Measurements from ENCODE around the gene PCSK1N.

Gene PCSK1N

DNA sequence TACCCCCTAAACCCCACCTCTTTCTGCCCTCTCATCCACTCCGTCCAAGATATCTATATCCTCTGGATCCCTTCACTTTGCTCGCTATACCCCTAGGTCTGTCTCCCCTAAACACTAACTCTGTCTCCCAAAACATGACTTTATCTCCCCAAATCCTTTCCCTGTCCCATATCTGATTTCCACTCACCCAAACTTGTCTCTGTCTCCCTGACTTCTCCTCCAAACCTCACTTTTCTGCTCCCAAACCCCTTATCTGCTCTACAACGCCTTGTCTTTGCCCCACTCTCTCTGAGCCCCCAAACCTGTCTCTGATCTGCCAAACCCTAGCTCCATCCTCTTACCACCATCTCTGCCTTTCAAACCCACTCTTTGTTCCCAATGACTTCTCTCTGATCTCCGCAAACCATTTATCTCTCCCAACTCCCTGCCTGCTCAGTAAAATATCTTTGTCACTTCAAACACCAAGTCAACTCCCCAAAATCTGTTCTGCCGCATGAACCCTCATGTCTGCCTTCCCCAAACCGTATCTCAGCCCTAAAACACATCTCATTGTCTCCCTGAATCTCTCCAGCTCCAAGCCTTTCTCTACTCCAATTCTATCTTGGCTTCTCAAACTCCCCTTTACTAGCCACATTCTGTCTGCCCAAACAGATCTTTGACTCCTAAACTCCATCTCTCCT lies 48.4 kb downstream of the PCSK1N start:
- TF ChIP-seq SNAI2 (CRISPR knock-in tag; IDR thresholded peaks at IDR 0.05) (no peak), ZNF8 (CRISPR knock-in tag; IDR thresholded peaks at IDR 0.05) (no peak), ZFP3 (CRISPR knock-in tag; IDR thresholded peaks at IDR 0.05) (no peak), ZNF70 (CRISPR knock-in tag; IDR thresholded peaks at IDR 0.05) (no peak), ISL1 (CRISPR knock-in tag; IDR thresholded peaks at IDR 0.05) (no peak), CSDC2 (CRISPR knock-in tag; IDR thresholded peaks at IDR 0.05) (no peak), ZFP30 (CRISPR knock-in tag; IDR thresholded peaks at IDR 0.05) (no peak), PPARA (CRISPR knock-in tag; IDR thresholded peaks at IDR 0.05; ENCODE audit: borderline replicate concordance) (no peak), BACH2 (CRISPR knock-in tag; IDR thresholded peaks at IDR 0.05; ENCODE audit: borderline replicate concordance) (no peak), ZC3H10 (CRISPR knock-in tag; IDR thresholded peaks at IDR 0.05) (no peak), ZNF565 (CRISPR knock-in tag; conservative IDR thresholded peaks at IDR 0.05; ENCODE audit: low read depth) (no peak), OSR1 (CRISPR knock-in tag; IDR thresholded peaks at IDR 0.05) (no peak), TCF4 (CRISPR knock-in tag; IDR thresholded peaks at IDR 0.05; ENCODE audit: borderline replicate concordance) (no peak), ARNTL (CRISPR knock-in tag; IDR thresholded peaks at IDR 0.05; ENCODE audit: borderline replicate concordance, low read depth) (no peak), ESRRG (CRISPR knock-in tag; IDR thresholded peaks at IDR 0.05) (no peak)
- TF ChIP-seq, protein P1, sequence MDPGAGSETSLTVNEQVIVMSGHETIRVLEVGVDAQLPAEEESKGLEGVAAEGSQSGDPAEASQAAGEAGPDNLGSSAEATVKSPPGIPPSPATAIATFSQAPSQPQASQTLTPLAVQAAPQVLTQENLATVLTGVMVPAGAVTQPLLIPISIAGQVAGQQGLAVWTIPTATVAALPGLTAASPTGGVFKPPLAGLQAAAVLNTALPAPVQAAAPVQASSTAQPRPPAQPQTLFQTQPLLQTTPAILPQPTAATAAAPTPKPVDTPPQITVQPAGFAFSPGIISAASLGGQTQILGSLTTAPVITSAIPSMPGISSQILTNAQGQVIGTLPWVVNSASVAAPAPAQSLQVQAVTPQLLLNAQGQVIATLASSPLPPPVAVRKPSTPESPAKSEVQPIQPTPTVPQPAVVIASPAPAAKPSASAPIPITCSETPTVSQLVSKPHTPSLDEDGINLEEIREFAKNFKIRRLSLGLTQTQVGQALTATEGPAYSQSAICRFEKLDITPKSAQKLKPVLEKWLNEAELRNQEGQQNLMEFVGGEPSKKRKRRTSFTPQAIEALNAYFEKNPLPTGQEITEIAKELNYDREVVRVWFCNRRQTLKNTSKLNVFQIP (CRISPR knock-in tag; IDR thresholded peaks at IDR 0.05; ENCODE audit: borderline replicate concordance, low read depth): no peak
- no peak for ATAC-seq

DNA sequence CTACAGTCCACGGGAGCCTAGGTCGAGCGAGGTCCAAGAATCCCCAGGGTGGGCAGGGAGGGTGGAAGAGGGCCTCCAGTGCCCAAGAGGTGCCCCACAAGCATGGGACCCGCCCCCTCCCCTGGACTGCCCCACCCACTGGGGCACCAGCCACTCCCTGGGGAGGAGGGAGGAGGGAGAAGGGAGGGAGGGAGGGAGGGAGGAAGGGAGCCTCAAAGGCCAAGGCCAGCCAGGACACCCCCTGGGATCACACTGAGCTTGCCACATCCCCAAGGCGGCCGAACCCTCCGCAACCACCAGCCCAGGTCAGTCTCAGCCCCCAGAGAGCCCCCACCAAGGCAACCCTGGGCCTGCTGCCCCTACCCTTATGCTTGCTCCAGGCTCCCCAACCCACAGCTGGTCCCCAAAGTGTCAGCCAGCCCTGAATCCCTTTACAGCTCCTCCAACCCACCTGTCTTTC lies 49.0 kb downstream of the PCSK1N start, which contains the start of gene GATA1:
GATA1 (plus strand) TSS at position 250 of the 460 bp plus-strand sequence. CDS start 4,520 bp downstream, outside the sequence.
- TF ChIP-seq TCF4 (CRISPR knock-in tag; IDR thresholded peaks at IDR 0.05; ENCODE audit: borderline replicate concordance) (no peak), ISL1 (CRISPR knock-in tag; IDR thresholded peaks at IDR 0.05) (no peak)

GRCh38 chrX:48785540-48786214 lies 49.7 kb downstream of the PCSK1N start:
- no peak for ATAC-seq
- TF ChIP-seq, protein P1 (CRISPR knock-in tag; IDR thresholded peaks at IDR 0.05; ENCODE audit: borderline replicate concordance, low read depth): no peak

More for the DNA sequence above, 49.0 kb downstream of the PCSK1N start, which contains the start of gene GATA1:
- no peak for ATAC-seq

- ATAC-seq: no peak; the same call in 2 of the 3 replicates
- TF ChIP-seq ZNF8 (CRISPR knock-in tag; IDR thresholded peaks at IDR 0.05): no peak
Observed at GRCh38 chrX:48785186-48785539, 50.2 kb downstream of the PCSK1N start.

GRCh38 chrX:48784726-48785125 lies 50.7 kb downstream of the PCSK1N start:
- TF ChIP-seq, protein P1 (CRISPR knock-in tag; IDR thresholded peaks at IDR 0.05; ENCODE audit: borderline replicate concordance, low read depth): no peak
- no peak for ATAC-seq

DNA sequence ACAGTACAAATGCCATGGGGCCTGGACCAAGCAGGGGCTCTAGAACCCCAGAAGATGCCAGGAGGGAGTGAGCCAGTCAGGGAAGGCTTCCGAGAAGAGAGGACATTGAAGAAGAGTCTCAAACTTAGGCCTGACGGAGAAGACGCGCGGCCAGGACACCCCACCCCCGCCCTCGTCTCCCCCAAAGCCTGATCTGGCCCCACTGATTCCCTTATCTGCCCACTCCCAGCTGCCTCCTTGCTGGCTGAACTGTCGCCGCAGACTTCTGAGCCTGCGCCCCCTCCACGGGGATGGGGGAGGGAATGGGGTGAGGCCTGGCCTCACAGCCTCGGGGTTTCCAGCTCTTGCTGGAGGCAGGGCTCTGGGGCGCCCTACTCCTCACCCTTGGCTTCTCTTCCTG lies 52.6 kb downstream of the PCSK1N start:
- no peak for ATAC-seq
- TF ChIP-seq OSR1 (CRISPR knock-in tag; IDR thresholded peaks at IDR 0.05) (no peak), ISL1 (CRISPR knock-in tag; IDR thresholded peaks at IDR 0.05) (no peak), PATZ1 (CRISPR knock-in tag; IDR thresholded peaks at IDR 0.05; ENCODE audit: borderline replicate concordance) (no peak), TCF4 (CRISPR knock-in tag; IDR thresholded peaks at IDR 0.05; ENCODE audit: borderline replicate concordance) (no peak), CSDC2 (CRISPR knock-in tag; IDR thresholded peaks at IDR 0.05) (no peak), ARNTL (CRISPR knock-in tag; IDR thresholded peaks at IDR 0.05; ENCODE audit: borderline replicate concordance, low read depth) (no peak), BACH2 (CRISPR knock-in tag; IDR thresholded peaks at IDR 0.05; ENCODE audit: borderline replicate concordance) (no peak), ZFP30 (CRISPR knock-in tag; IDR thresholded peaks at IDR 0.05) (no peak), ZC3H10 (CRISPR knock-in tag; IDR thresholded peaks at IDR 0.05) (no peak), TOX (CRISPR knock-in tag; IDR thresholded peaks at IDR 0.05; ENCODE audit: borderline replicate concordance) (no peak), PPARA (CRISPR knock-in tag; IDR thresholded peaks at IDR 0.05; ENCODE audit: borderline replicate concordance) (no peak), ESRRG (CRISPR knock-in tag; IDR thresholded peaks at IDR 0.05) (no peak)
- TF ChIP-seq, protein P1 (CRISPR knock-in tag; IDR thresholded peaks at IDR 0.05; ENCODE audit: borderline replicate concordance, low read depth): no peak
- TF ChIP-seq, protein P2, sequence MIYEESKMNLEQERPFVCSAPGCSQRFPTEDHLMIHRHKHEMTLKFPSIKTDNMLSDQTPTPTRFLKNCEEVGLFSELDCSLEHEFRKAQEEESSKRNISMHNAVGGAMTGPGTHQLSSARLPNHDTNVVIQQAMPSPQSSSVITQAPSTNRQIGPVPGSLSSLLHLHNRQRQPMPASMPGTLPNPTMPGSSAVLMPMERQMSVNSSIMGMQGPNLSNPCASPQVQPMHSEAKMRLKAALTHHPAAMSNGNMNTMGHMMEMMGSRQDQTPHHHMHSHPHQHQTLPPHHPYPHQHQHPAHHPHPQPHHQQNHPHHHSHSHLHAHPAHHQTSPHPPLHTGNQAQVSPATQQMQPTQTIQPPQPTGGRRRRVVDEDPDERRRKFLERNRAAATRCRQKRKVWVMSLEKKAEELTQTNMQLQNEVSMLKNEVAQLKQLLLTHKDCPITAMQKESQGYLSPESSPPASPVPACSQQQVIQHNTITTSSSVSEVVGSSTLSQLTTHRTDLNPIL (CRISPR knock-in tag; IDR thresholded peaks at IDR 0.05; ENCODE audit: low read depth): no peak
